Activated CD8-positive, alpha-beta memory T cell treated with anti-CD3 and anti-CD28 coated beads, Interleukin-2, amount 50 U/mL, for 4 hours (primary cell): ENCODE measurements around the gene FAM83G.
"Not testable (repeated sequence)": the region's sequence is repeated elsewhere in the genome, so short reads cannot be mapped to it uniquely, and the experiment has no call there.

Source experiments
- DNase-seq: peaks from one replicate; pipeline ENCODE4 v3.0.0-alpha.2; 2020

FAM83G gene

GRCh38 chr17:18965530-18966236 is 38.9 kb downstream of the FAM83G start:
- DNase-seq, result no peak

DNA sequence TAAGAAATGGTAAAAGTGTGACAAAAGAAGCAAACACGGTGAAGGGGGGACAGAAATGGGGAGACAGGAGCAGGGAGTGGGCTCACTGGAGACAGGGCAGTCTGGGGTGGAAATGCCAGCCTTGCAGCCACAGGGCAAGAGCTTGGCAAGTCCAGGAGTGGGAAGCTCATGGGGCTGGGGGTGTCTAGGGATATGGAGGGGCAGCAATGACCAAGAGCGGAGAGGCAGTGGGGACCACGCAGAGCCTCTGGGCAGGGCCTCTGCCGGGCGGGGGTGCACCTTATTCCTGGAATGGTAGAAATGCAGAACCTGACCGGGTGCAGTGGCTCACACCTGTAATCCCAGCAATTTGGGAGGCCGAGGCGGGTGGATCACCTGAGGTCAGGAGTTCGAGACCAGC is 40.0 kb downstream of the FAM83G start:
- no peak for DNase-seq

DNA sequence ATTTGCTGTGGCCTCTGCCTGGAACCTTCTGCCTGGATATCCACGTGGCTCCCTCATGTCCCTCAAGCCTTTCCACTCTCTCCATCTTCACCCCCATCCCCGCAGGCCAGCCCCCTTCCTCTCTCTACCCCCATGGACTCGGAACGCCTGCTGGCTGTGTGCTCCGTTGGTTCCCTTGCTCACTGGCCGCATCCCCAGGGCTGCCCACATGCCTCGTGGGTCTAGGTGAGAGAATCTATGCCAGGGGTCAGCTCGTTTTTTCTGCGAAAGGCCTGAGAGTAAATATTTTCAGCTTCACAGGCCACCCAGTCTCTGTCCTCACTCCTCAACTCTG is 40.6 kb downstream of the FAM83G start:
- DNase-seq, result no peak

GRCh38 chr17:18963126-18964017 is 41.2 kb downstream of the FAM83G start:
- no peak for DNase-seq

- no peak for DNase-seq
Observed at GRCh38 chr17:18962494-18962815, 42.1 kb downstream of the FAM83G start.

- no peak for DNase-seq
Observed at GRCh38 chr17:18961634-18962493, 42.7 kb downstream of the FAM83G start.

- DNase-seq, result peak; percentile 83
Observed at GRCh38 chr17:18960803-18961511, 43.6 kb downstream of the FAM83G start.

DNA sequence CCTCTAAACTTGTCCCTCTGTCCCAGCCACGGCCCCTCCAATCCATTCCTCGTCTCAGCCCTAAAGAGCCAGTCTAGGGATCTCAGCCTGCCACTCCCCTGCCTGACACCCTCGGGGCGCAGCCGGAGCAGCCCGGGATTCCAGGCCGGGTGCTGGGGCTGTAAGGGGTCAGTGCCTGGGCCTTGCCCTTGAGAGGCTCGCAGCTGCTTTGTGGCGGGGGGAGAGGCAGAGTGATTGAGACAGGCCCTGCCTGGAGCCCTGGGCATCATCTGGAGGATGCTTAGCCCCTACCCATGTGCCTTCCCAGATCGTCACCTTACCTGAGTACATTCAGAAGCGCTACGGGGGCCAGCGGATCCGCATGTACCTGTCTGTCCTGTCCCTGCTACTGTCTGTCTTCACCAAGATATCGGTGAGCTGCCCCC is 44.3 kb downstream of the FAM83G start:
- DNase-seq, result no peak

DNA sequence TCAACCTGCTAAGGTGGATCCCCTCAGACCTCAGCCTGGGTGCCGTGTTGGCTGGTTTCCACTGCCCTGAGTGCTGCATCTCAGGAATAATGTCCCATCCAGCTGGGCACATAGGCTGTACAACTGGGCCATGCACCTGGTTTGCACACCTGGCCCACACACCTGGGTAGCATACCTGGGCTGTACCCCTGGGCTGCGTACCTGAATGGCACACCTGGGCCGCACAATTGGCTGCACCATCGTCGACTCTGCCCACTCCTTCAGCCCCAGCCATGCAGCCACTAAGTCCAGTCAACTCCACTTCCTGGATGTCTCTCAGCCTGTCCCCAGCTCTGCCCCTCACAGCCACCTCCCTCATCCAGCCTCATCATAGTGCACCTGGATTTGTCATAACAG is 44.7 kb downstream of the FAM83G start:
- DNase-seq, result no peak

DNA sequence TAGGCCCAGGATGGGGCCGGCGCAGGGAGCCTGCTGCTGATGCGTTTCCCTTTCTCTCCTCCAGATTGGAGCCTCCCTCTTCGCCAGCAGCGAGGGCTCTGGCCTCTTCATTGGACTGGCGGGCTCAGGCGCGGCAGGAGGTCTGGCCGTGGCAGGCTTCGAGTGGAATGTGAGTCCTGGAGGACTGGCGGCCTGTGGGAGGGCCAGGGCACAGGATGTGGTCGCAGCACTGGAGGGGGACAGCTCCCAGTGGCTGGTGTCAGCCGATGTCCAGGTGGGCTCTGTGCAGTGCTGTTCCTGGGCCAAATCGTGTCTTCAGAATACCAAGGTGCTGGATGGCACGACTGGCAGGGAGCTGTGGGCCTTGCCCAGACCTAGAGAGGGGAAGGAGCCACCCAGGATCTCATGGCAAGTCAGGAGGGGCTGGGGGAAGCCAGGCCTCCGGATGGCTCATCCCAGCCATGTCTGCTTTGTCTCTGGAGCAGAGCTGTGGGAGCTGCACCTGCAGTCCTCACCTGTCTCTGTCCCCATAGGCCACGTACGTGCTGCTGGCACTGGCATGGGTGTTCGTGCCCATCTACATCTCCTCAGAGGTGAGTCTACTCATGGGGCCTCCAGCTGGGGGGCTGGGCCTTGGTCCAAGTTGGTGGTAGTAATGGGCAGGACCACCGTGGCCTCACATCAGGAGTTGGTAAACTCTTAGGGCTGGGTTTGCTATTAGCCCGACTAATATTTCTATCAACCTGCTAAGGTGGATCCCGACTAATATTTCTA is 45.3 kb downstream of the FAM83G start:
- no peak for DNase-seq

DNA sequence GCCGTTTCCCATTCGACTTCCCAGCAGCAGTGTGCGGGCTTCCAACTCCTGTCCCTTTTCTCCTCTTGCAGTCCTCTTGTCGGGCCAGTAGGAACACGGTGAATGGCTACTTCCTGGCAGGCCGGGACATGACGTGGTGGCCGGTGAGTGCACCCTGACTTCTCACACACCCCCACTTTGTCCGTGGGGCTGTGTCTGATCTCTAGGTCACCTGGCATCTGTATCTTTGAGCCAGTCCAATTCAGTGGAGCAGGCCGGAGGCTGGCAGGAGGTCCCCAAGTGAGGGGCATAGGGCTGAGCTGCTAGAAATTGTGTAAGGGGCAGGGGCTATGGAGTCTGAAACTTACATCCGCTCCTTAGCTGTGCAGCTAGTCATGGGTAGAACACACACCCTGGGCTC is 46.0 kb downstream of the FAM83G start:
- DNase-seq, result no peak

DNA sequence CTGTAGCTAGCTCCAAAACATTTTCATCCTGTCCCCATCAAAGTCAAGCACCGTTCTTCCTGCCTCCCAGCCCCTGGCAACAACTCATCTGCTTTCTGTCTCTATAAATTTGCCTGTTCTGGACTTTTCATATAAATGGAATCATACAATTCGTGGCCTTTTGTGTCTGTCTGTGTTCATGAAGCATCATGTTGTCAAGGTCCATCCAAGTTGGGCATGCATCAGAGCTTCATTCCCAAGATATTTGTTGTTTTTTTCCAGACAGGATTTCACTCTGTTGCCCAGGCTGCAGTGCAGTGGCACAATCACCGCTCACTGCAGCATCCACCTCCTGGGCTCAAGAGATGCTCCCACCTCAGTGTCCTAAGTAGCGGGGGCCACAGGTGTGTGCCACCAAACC is 46.7 kb downstream of the FAM83G start:
- DNase-seq, result no peak

DNA sequence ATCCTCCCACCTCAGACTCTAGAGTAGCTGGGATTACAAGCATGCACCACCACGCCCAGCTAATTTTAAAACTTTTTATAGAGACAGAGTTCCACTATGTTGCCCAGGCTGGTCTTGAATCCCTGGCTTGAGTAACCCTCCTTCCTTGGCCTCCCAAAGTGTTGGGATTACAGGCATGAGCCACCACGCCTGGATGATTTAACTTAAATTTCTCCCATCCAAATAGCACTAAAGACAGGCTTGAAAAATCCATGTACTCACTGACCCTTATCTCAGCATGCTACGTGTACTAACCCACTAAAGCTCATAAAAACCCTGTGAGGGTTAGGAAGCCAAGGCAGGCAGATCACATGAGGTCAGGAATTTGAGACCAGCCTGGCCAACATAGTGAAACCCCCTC is 48.0 kb downstream of the FAM83G start:
- no peak for DNase-seq

- DNase-seq, result not testable (repeated sequence)
Observed at GRCh38 chr17:18956021-18956420, 48.5 kb downstream of the FAM83G start.

DNA sequence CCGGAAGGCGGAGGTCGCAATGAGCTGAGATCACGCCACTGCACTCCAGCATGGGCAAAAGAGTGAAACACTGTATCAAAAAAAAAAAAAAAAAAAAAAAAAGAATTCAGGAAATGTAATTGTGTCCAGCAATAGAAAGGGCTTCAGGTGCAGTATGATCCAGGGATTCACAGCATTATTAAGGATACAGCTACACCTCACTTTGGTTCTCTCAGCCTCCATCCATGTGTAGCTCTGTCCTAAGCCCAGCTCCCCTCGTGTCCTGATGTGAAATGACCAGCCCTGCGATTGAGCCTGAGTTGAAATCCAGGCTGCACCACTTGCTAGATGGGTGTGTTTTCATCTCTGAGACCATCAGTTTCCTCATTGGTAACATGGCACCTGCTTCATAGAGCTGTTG is 49.6 kb downstream of the FAM83G start:
- DNase-seq, result no peak

- no peak for DNase-seq
Observed at GRCh38 chr17:18954321-18954720, 50.2 kb downstream of the FAM83G start.

DNA sequence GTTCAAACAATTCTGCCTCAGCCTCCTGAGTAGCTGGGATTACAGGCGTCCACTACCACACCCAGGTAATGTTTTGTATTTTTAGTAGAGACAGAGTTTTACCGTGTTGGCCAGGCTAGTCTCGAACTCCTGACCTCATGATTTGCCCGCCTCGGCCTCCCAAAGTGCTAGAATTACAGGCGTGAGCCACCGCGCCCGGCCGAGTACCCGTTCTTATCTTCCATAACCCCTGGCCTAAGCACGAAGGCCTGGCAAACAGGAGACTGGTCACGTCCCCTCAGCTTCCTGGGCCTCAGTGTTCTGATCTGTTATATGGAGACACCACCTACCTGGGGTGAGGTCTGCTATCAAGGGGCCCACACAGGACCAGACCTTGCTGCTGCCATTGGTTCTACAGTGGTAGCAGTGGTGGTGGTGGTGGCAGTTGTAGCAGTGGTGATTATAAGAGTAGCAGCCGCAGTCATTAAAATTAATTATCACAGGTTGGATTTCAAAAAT is 51.3 kb downstream of the FAM83G start:
- DNase-seq, result no peak

GRCh38 chr17:18951941-18952842 is 52.4 kb downstream of the FAM83G start, which contains the start of gene SLC5A10:
Gene SLC5A10, plus strand, starts transcription at chr17:18952165. Its CDS starts 41 bp downstream, at chr17:18952206.
- no peak for DNase-seq

DNA sequence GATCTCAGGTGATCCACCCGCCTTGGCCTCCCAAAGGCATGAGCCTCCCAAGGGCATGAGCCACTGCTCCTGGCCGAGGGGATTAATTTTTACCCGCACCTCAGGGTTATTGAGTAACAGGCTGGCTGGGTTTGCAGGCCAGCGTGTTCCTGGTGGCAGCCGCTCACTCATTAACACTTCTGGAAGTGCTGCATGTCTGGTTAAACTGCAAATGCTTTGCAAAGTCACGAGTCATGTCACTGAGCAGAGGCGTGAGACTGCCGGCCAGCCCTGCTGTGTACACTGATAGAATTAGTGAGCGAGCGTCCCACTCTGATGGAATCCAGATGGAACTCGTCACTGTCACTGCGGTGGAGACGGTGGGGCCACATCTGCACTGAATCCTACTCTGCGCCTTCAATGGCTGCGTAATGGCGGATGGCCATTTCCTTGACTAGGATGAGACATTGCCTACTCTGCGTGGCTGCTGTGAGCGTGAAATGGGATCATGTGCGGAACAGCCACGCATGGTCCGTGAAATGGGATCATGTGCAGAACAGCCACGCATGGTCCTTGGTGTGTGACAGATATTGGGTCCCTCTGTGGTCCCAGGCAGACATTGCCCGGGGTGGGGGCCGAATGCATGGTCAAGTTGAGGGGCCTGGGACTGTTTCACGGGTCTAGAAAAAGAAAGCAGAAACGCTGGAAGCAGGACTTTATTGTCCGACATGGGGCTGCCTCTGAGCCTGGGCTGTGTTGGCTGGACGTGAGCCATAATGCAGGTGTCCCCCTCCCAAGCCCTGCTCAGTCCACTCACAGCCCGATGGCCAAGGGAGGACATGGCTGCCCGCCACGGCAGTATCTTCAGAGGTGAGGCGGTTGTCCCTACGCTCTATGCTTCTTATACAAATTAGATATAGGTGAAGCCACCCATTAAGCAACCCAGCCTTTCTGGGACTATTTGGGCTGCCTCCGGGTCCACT is 53.3 kb downstream of the FAM83G start:
- no peak for DNase-seq
